Epithelial cell of esophagus (primary cell): ENCODE data around the gene PLGRKT.

Experiments used
- DNase-seq: peaks from one replicate; pipeline ENCODE4 v3.0.0; 2010; ENCODE audit warnings: low read depth
- H3K4me3 ChIP-seq: 2 replicates; pipeline ENCODE4 v1.5.1; 2011; ENCODE audit warnings: mild to moderate bottlenecking, low read length, control low read depth
- TF ChIP-seq, protein P1 (sequence below): IDR thresholded peaks from 2 replicates; pipeline ENCODE4 v1.5.1; 2011; ENCODE audit warnings: low read depth, mild to moderate bottlenecking, low read length, control low read depth, inconsistent platforms; ENCODE audit not compliant: insufficient read depth; ENCODE audit errors: missing control alignments

The PLGRKT gene

DNA sequence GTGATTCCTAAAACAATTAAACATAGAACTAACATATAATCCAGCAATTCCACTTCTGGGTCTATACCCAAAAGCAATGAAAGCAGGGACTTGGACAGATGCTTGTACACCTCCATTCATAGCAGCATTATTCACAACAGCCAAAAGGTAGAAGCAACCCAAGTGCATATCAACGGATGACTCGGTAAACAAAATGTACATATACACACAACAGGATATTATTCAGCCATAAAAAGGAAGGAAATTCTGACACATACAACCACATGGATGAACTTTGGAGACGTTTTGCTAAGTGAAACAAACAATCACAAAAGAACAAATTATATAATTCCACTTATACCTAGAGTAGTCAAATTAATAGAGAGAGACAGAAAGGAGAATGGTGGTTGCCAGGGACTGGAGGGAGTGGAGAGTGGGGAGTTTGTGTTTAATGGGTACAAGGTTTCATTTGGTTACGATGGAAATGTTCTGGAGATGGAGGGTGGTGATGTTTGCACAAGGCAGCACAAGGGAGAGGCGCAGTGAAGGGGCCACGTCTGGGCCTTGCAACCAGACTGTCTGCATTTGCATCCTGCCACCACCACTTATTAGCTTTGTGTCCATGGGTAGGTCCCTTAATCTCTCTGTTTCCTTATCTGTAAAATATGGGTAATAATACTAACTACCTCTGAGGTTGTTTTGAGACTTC, 61.8 kb downstream of the PLGRKT start:
- no peak overlapping the region for H3K4me3 ChIP-seq
- TF ChIP-seq, protein P1, sequence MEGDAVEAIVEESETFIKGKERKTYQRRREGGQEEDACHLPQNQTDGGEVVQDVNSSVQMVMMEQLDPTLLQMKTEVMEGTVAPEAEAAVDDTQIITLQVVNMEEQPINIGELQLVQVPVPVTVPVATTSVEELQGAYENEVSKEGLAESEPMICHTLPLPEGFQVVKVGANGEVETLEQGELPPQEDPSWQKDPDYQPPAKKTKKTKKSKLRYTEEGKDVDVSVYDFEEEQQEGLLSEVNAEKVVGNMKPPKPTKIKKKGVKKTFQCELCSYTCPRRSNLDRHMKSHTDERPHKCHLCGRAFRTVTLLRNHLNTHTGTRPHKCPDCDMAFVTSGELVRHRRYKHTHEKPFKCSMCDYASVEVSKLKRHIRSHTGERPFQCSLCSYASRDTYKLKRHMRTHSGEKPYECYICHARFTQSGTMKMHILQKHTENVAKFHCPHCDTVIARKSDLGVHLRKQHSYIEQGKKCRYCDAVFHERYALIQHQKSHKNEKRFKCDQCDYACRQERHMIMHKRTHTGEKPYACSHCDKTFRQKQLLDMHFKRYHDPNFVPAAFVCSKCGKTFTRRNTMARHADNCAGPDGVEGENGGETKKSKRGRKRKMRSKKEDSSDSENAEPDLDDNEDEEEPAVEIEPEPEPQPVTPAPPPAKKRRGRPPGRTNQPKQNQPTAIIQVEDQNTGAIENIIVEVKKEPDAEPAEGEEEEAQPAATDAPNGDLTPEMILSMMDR = no peak
- DNase-seq = peak; percentile 37

DNA sequence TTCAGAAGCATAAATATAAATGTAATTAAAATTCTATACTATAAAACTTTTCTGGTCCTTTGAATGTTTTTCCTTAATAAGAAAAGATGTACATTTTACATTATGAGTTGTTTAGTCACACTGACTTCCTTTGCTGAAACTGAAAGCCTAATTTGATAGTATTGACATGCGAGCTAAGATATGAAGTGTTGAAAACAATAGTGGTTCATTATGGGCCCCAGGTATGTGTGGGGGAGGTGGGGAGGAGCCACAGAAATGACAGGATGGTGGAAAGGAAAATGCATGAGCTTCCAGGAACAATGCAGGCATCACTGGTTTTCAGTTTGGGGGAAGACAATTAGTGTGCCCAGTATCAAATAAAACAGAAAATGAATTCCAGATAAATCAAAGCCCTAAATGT, 62.6 kb downstream of the PLGRKT start:
- no peak for DNase-seq
- TF ChIP-seq, protein P1 = no peak
- no peak overlapping the region for H3K4me3 ChIP-seq

DNA sequence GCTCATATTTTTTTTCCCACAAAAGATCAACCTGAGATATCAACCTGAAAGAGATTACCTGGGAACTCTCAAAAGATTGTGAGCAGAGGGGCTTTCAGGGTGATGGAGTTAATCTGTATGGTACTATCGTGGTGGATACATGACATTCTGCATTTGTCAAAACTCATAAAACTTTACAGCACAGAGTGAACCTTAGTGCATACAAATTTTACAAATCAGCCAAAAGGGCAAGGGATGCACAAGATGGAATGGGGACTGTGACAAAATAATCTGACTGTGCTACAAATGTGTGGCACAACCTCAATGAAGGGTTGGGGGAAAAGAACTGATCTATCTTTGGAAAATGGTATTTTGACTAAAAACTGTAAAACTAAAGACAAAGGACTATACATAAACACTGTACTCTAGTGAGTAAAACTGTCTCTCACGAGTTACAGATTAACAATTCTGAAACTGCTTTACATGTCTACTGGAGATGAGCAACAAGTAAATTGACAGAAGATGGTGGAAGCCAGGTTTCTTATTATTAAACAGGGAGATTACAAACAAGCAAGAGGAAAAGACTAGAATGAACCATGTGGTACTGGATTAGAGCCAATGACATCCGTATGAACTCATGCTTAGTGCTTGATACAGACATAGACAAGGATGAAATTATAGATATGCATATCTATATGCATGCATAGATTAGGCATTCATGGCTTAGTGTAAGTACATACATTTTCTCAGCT, 73.3 kb downstream of the PLGRKT start:
- H3K4me3 ChIP-seq = no peak overlapping the region
- TF ChIP-seq, protein P1 = no peak
- peak; percentile 18 for DNase-seq

DNA sequence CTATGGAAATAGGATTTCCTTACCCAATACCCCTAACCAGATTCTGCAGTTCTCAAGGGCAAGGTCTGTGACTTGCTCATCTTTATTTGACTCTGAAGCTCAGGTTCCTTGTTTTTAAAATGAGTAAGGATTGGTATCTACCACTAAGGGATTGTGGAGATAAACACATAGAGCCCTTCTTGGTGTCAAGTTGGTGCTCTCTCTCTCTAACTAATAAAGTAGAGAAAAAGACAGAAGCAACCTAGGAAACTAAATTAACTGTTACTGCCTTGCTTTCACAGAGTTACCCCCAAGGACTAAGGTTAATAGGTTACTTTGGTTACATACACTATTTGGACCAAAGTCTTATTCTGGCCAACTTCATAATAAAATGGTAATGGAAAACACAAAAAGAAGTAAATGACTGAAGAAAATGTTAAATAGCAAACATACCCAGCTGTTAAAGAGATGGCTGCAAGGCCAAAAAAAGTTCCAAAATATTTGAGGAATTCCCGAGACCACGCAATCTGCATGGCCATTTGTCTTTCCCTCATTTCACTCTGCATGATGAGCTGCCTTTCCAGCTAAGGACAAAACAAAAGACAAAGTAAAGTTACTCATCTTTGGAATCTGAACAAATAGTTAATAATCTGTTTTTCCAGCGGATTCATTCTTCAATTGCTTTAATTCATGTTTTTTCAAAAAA, 76.3 kb downstream of the PLGRKT start:
- TF ChIP-seq, protein P1 = no peak
- no peak overlapping the region for H3K4me3 ChIP-seq
- DNase-seq = no peak

DNA sequence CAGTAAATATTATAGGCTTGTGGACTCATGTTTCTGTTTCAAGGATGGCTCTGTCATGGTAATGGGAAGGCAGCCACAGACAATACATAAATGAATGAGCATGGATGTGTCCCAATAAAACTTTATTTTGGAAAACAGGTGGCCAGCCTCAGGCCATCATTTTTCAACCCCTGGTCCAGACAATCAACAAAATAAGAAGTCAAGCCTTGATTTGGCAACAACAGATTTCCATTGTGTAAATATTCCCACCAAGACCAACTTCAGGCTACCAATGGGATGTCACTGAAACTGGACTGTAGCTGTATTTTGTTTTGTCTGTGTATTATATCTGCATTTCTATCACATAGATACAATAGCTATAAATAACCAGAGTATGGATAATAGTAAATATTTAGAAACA, 77.4 kb downstream of the PLGRKT start:
- no peak for DNase-seq
- TF ChIP-seq, protein P1 = no peak
- no peak overlapping the region for H3K4me3 ChIP-seq

DNA sequence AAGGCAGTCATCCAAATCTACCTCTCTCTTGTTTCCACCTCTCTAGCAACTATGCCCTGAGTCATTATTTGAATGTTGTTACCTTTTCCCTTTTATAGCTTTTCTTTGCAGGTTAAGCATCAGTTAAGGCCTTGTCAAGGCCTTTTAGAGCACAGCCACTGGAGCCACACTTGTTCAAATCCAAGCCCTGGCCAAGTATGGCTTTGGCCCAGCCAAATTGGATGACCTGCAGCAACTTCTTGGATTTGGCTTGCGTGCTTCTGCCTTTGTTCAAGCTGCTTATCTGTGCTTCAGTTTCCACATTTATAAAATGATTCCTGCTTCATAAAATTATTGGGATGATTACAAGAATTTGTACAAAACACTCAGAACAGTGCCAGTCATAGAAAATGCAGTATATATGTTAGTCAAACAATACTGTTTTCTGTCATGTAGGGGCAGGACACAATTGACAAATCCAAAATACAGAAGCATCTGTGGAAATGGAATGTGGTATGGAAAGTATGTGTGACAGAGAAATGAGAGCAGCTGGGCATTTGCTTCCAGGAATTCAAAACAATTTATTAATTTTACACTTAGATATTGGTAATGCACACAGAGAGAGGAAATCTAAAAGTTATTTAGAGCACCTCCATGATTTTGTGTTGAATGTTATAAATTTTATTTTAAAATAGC, 80.2 kb downstream of the PLGRKT start:
- TF ChIP-seq, protein P1 = no peak
- no peak for DNase-seq
- no peak overlapping the region for H3K4me3 ChIP-seq
